ENCODE results near the gene MRPL49.

MRPL49 gene

GRCh38 chr11:65136515-65137096, 14.5 kb downstream of the MRPL49 start:
- Histone ChIP-seq H3K27ac (ENCODE audit: low read length) (no peak overlapping the region), H3K4me2 (ENCODE audit: low read depth, low read length) (no peak overlapping the region), H3K4me1 (ENCODE audit: low read length) (peaks cover 7% of the 10 kb centered on the region), H3F3A (ENCODE audit: insufficient read depth, low read length) (peaks cover 29% of the 10 kb centered on the region), H3K27me3 (replicated peaks; ENCODE audit: insufficient read depth, low read length) (no peaks in the 10 kb centered on the region), H3K9ac (ENCODE audit: low read length) (no peak overlapping the region), H3K36me3 (replicated peaks; ENCODE audit: insufficient read depth, low read length) (peaks cover 3% of the 10 kb centered on the region), H3K9me3 (replicated peaks; ENCODE audit: insufficient read depth, low read length) (no peaks in the 10 kb centered on the region), H4K20me1 (ENCODE audit: insufficient read depth, low read length) (no peaks in the 10 kb centered on the region), H3K79me2 (ENCODE audit: low read length) (peaks cover 32% of the 10 kb centered on the region), H2AFZ (ENCODE audit: low read length) (no peak overlapping the region), H3K4me3 (ENCODE audit: low read length) (no peak overlapping the region), H3K9me2 (replicated peaks; ENCODE audit: insufficient read depth, low read length) (no peaks in the 10 kb centered on the region)
- no peak for DNase-seq
- no peak for TF ChIP-seq CTCF (IDR thresholded peaks at IDR 0.05; ENCODE audit: low read length)
- no peak for TF ChIP-seq EZH2 (optimal IDR thresholded peaks at IDR 0.05; ENCODE audit: low read depth, low read length)
- no peak for TF ChIP-seq EZH2phosphoT487 (IDR thresholded peaks at IDR 0.05; ENCODE audit: low read length)

GRCh38 chr11:65141896-65142494, 19.9 kb downstream of the MRPL49 start:
- H3K36me3 ChIP-seq (replicated peaks; ENCODE audit: insufficient read depth, low read length) = no peaks in the 10 kb centered on the region
- H2AFZ ChIP-seq (ENCODE audit: low read length) = no peak overlapping the region
- no peaks in the 10 kb centered on the region for H3K79me2 ChIP-seq (ENCODE audit: low read length)
- H3K4me2 ChIP-seq (ENCODE audit: low read depth, low read length) = no peak overlapping the region
- TF ChIP-seq EZH2phosphoT487 (IDR thresholded peaks at IDR 0.05; ENCODE audit: low read length) (no peak), EZH2 (optimal IDR thresholded peaks at IDR 0.05; ENCODE audit: low read depth, low read length) (no peak), CTCF (IDR thresholded peaks at IDR 0.05; ENCODE audit: low read length) (no peak)
- H4K20me1 ChIP-seq (ENCODE audit: insufficient read depth, low read length) = no peaks in the 10 kb centered on the region
- no peaks in the 10 kb centered on the region for H3K27me3 ChIP-seq (replicated peaks; ENCODE audit: insufficient read depth, low read length)
- H3K4me1 ChIP-seq (ENCODE audit: low read length) = no peaks in the 10 kb centered on the region
- no peaks in the 10 kb centered on the region for H3F3A ChIP-seq (ENCODE audit: insufficient read depth, low read length)
- no peaks in the 10 kb centered on the region for H3K9me3 ChIP-seq (replicated peaks; ENCODE audit: insufficient read depth, low read length)
- no peaks in the 10 kb centered on the region for H3K9me2 ChIP-seq (replicated peaks; ENCODE audit: insufficient read depth, low read length)
- H3K27ac ChIP-seq (ENCODE audit: low read length) = no peak overlapping the region
- no peak for DNase-seq
- H3K9ac ChIP-seq (ENCODE audit: low read length) = no peak overlapping the region
- no peak overlapping the region for H3K4me3 ChIP-seq (ENCODE audit: low read length)

- H3F3A ChIP-seq (ENCODE audit: insufficient read depth, low read length) = no peaks in the 10 kb centered on the region
- DNase-seq = no peak
- H3K4me3 ChIP-seq (ENCODE audit: low read length) = no peak overlapping the region
- H3K27ac ChIP-seq (ENCODE audit: low read length) = no peak overlapping the region
- no peak overlapping the region for H2AFZ ChIP-seq (ENCODE audit: low read length)
- H3K9me3 ChIP-seq (replicated peaks; ENCODE audit: insufficient read depth, low read length) = no peaks in the 10 kb centered on the region
- H3K27me3 ChIP-seq (replicated peaks; ENCODE audit: insufficient read depth, low read length) = no peaks in the 10 kb centered on the region
- no peaks in the 10 kb centered on the region for H3K79me2 ChIP-seq (ENCODE audit: low read length)
- H3K4me2 ChIP-seq (ENCODE audit: low read depth, low read length) = no peak overlapping the region
- no peaks in the 10 kb centered on the region for H3K4me1 ChIP-seq (ENCODE audit: low read length)
- no peak overlapping the region for H3K9ac ChIP-seq (ENCODE audit: low read length)
- H3K9me2 ChIP-seq (replicated peaks; ENCODE audit: insufficient read depth, low read length) = no peaks in the 10 kb centered on the region
- H4K20me1 ChIP-seq (ENCODE audit: insufficient read depth, low read length) = no peaks in the 10 kb centered on the region
- H3K36me3 ChIP-seq (replicated peaks; ENCODE audit: insufficient read depth, low read length) = no peaks in the 10 kb centered on the region
- TF ChIP-seq EZH2 (optimal IDR thresholded peaks at IDR 0.05; ENCODE audit: low read depth, low read length) (no peak), EZH2phosphoT487 (IDR thresholded peaks at IDR 0.05; ENCODE audit: low read length) (no peak), CTCF (IDR thresholded peaks at IDR 0.05; ENCODE audit: low read length) (no peak)
Observed at GRCh38 chr11:65147352-65148075, 25.4 kb downstream of the MRPL49 start.

Data from MM.1S (cell line).